Nephron (organoid): ENCODE measurements around the gene PLA2G4E.

Source experiments
- H3K27ac Mint-ChIP-seq, 3 experiments: 2 replicates each; pipeline ENCODE4 v1.8.0; 2020; ENCODE audit warnings: mixed read lengths in 3 of 3, mild to moderate bottlenecking in 2 of 3, moderate library complexity in 1 of 3
- H3K27me3 Mint-ChIP-seq: 2 replicates; pipeline ENCODE4 v1.8.0; 2021; ENCODE audit warnings: low read depth, mild to moderate bottlenecking, moderate library complexity, mixed read lengths
- H3K36me3 Mint-ChIP-seq: 2 replicates; pipeline ENCODE4 v1.8.0; 2020; ENCODE audit warnings: low read depth, mixed read lengths
- H3K4me1 Mint-ChIP-seq: 2 replicates; pipeline ENCODE4 v1.8.0; 2020; ENCODE audit warnings: mixed read lengths
- H3K4me3 Mint-ChIP-seq, 3 experiments: 2 replicates each; pipeline ENCODE4 v1.8.0; 2020; ENCODE audit warnings: mild to moderate bottlenecking in 3 of 3, mixed read lengths in 3 of 3, moderate library complexity in 2 of 3
- H3K9me3 Mint-ChIP-seq: 2 replicates; pipeline ENCODE4 v1.8.0; 2020; ENCODE audit warnings: mixed read lengths
- TF ChIP-seq, protein P1 (sequence below), 3 experiments: fragments of 200-600 bp; sonication (generic); IDR thresholded peaks; one replicate each; pipeline ENCODE4 v1.5.0; 2021; ENCODE audit warnings: antibody characterized with exemption in 3 of 3; ENCODE audit not compliant: unreplicated experiment in 3 of 3

The PLA2G4E gene

DNA sequence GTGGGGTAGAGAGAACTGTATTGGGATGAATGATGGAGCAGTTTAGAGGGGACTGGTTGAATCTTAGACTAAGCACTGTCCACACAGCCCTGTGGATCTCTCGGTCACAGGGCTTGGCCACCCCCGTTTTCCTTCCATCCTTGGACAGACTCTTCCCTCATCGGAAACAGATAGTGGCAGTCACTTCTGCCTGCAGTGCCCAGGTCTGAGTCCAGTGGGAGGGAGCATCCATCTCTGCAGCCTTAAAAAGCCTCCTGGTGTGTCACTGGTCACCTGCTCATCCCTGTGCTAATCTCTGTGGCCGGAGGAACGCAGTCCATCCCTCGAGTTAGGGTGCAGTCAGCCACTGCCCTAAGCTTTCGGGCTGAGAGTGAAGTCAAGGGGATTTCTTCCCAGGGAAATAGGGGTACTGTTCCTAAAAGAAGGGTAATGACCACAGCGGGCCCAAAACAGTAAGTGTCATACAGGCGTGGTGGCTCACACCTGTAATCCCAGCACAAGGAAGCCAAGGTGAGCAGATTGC is 41.5 kb upstream of the PLA2G4E start:
- Mint-ChIP-seq H3K4me3 (no peak overlapping the region), H3K9me3 (peaks cover 4% of the 10 kb centered on the region), H3K27me3 (peaks cover 32% of the 10 kb centered on the region), H3K36me3 (no peaks in the 10 kb centered on the region), H3K27ac (no peak overlapping the region), H3K4me1 (peaks cover 22% of the 10 kb centered on the region)
- TF ChIP-seq, protein P1, sequence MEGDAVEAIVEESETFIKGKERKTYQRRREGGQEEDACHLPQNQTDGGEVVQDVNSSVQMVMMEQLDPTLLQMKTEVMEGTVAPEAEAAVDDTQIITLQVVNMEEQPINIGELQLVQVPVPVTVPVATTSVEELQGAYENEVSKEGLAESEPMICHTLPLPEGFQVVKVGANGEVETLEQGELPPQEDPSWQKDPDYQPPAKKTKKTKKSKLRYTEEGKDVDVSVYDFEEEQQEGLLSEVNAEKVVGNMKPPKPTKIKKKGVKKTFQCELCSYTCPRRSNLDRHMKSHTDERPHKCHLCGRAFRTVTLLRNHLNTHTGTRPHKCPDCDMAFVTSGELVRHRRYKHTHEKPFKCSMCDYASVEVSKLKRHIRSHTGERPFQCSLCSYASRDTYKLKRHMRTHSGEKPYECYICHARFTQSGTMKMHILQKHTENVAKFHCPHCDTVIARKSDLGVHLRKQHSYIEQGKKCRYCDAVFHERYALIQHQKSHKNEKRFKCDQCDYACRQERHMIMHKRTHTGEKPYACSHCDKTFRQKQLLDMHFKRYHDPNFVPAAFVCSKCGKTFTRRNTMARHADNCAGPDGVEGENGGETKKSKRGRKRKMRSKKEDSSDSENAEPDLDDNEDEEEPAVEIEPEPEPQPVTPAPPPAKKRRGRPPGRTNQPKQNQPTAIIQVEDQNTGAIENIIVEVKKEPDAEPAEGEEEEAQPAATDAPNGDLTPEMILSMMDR (IDR thresholded peaks at IDR 0.05; ENCODE audit: unreplicated experiment in 3 of 3), result no peak

DNA sequence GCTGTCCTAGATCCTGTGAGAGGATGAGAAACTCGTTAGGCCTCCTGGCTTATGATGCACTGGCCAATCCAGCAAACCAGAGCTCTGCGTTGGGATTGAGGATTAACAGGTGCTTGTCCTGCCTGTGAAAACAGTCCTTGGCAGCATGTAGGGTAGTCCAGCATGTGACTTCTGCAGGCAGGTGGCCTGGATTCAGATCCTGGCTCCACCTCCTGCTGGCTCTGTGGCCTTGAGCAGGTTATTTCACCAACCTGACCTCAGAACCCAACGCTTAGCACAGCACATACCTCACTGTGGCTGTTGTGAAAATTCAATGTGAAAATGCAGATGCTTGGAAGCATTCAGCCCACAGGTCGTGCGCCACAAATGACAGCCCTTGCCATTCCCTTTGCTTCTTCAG is 40.0 kb upstream of the PLA2G4E start:
- Mint-ChIP-seq H3K4me3 (no peak overlapping the region), H3K36me3 (no peaks in the 10 kb centered on the region), H3K4me1 (peaks cover 15% of the 10 kb centered on the region), H3K27ac (no peak overlapping the region), H3K27me3 (peaks cover 38% of the 10 kb centered on the region), H3K9me3 (no peaks in the 10 kb centered on the region)
- TF ChIP-seq, protein P1 (IDR thresholded peaks at IDR 0.05; ENCODE audit: unreplicated experiment in 3 of 3), result no peak

DNA sequence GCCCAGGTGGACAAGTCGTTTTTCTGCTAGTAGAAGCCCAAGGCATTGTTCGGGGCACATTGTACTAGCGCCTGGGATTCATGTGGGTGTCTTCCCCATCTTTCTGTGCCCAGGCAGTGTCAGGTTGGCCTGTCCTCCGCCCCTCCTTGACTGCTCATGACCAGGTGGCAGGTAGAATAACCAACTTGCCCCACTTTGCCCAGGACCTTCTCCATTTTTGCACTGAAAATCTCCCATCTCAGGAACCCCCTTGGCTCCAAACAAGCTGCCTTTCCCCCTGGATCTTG is 39.6 kb upstream of the PLA2G4E start:
- TF ChIP-seq, protein P1 (IDR thresholded peaks at IDR 0.05; ENCODE audit: unreplicated experiment in 3 of 3), result no peak
- H3K27me3 Mint-ChIP-seq, result peaks cover 40% of the 10 kb centered on the region
- no peaks in the 10 kb centered on the region for H3K36me3 Mint-ChIP-seq
- peaks cover 12% of the 10 kb centered on the region for H3K4me1 Mint-ChIP-seq
- no peak overlapping the region for H3K4me3 Mint-ChIP-seq
- no peak overlapping the region for H3K27ac Mint-ChIP-seq
- H3K9me3 Mint-ChIP-seq, result no peaks in the 10 kb centered on the region

DNA sequence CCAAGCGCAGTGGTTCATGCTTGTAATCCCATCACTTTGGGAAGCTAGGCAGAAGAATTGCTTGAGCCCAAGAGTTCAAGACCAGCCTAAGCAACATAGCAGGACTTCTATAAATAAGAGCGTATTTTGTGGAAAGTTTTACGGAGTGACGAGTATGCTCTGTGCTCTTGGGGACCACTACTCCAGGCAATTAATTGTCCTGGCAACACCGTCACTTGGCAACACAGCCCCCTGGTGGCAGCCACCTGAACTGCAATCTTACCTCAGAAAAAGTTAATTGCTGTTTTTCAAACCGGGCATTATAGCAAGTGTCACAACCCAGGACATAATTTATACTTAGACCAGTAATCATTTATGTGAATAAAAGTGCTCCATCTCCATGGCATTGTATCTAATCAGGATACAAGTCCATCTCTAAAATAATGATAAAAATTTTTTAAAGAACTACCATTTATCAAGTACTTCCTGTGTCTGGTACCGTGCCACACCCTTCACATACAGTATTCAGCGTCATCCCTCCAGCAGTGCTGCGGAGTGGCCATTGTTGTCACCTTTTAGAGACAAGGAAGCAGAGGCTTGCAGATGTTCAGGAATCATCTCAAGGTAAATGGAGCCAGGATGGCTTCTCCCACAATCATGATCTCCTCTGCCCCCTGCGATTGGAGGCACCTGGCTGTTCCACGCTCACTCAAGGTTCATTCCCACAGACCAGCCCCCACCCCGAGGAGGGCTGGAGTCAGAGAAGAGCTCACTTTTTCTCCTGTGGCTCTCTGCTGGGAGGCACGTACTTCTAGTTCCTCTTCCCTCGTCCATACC is 39.0 kb upstream of the PLA2G4E start:
- H3K27me3 Mint-ChIP-seq, result peaks cover 44% of the 10 kb centered on the region
- H3K4me1 Mint-ChIP-seq, result peaks cover 7% of the 10 kb centered on the region
- no peak overlapping the region for H3K4me3 Mint-ChIP-seq
- no peaks in the 10 kb centered on the region for H3K36me3 Mint-ChIP-seq
- no peak overlapping the region for H3K27ac Mint-ChIP-seq
- TF ChIP-seq, protein P1 (IDR thresholded peaks at IDR 0.05; ENCODE audit: unreplicated experiment in 3 of 3), result peak; percentile 83 to 85 (median 85)
- no peaks in the 10 kb centered on the region for H3K9me3 Mint-ChIP-seq

DNA sequence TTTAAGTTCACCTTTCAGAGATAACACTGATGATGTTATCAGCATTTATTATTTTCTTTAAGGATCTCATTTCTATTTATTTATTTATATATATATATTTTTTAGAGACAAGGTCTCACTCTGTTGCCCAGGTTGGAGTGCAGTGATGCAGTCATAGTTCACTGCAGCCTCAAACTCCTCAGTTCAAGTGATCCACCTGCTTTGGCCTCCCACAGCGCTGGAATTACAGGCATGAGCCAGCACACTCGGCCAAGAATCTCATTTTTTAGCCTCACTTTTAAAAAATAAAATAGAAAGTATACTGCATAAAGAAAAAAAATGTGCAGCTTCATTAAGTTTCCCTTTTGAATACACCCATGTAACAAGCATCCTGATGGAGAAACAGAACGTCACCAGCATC is 37.9 kb upstream of the PLA2G4E start:
- H3K27ac Mint-ChIP-seq, result no peak overlapping the region
- H3K4me1 Mint-ChIP-seq, result no peaks in the 10 kb centered on the region
- H3K36me3 Mint-ChIP-seq, result no peaks in the 10 kb centered on the region

More for the DNA sequence above, 37.9 kb upstream of the PLA2G4E start:
- Mint-ChIP-seq H3K9me3 (no peaks in the 10 kb centered on the region), H3K4me3 (no peak overlapping the region), H3K27me3 (peaks cover 44% of the 10 kb centered on the region)
- TF ChIP-seq, protein P1 (IDR thresholded peaks at IDR 0.05; ENCODE audit: unreplicated experiment in 3 of 3), result no peak
